ENCODE measurements around the gene SLC9A5.
A peak's percentile ranks its signal among the peaks of the same experiment; 100 is the strongest.

Gene SLC9A5

GRCh38 chr16:67201411-67202345 is 47.1 kb upstream of the SLC9A5 start:
- DNase-seq, result no peak
- Mint-ChIP-seq H3K36me3 (ENCODE audit: low read depth) (peaks cover 10% of the 10 kb centered on the region), H3K4me3 (no peak overlapping the region), H3K9me3 (no peaks in the 10 kb centered on the region), H3K27ac (no peak overlapping the region), H3K27me3 (ENCODE audit: low read depth, poor library complexity) (peaks cover 20% of the 10 kb centered on the region), H3K4me1 (peaks cover 8% of the 10 kb centered on the region)
- no peak for TF ChIP-seq CTCF (IDR thresholded peaks at IDR 0.05)

GRCh38 chr16:67202426-67202825 is 46.4 kb upstream of the SLC9A5 start:
- no peak for TF ChIP-seq CTCF (IDR thresholded peaks at IDR 0.05)
- Mint-ChIP-seq H3K27me3 (ENCODE audit: low read depth, poor library complexity) (peaks cover 19% of the 10 kb centered on the region), H3K27ac (no peak overlapping the region), H3K4me1 (peaks cover 8% of the 10 kb centered on the region), H3K36me3 (ENCODE audit: low read depth) (peaks cover 6% of the 10 kb centered on the region), H3K9me3 (no peaks in the 10 kb centered on the region), H3K4me3 (no peak overlapping the region)
- no peak for DNase-seq

GRCh38 chr16:67202956-67203493 is 45.8 kb upstream of the SLC9A5 start:
- H3K9me3 Mint-ChIP-seq, result no peaks in the 10 kb centered on the region
- peaks cover 5% of the 10 kb centered on the region for H3K36me3 Mint-ChIP-seq (ENCODE audit: low read depth)
- no peak overlapping the region for H3K27ac Mint-ChIP-seq
- peaks cover 15% of the 10 kb centered on the region for H3K27me3 Mint-ChIP-seq (ENCODE audit: low read depth, poor library complexity)
- DNase-seq, result no peak
- H3K4me1 Mint-ChIP-seq, result peaks cover 8% of the 10 kb centered on the region
- no peak overlapping the region for H3K4me3 Mint-ChIP-seq
- TF ChIP-seq CTCF (IDR thresholded peaks at IDR 0.05), result no peak

GRCh38 chr16:67204076-67204475 is 44.7 kb upstream of the SLC9A5 start:
- H3K9me3 Mint-ChIP-seq, result no peaks in the 10 kb centered on the region
- no peak for TF ChIP-seq CTCF (IDR thresholded peaks at IDR 0.05)
- peaks cover 11% of the 10 kb centered on the region for H3K27me3 Mint-ChIP-seq (ENCODE audit: low read depth, poor library complexity)
- peaks cover 8% of the 10 kb centered on the region for H3K4me1 Mint-ChIP-seq
- no peaks in the 10 kb centered on the region for H3K36me3 Mint-ChIP-seq (ENCODE audit: low read depth)
- H3K27ac Mint-ChIP-seq, result no peak overlapping the region
- no peak for DNase-seq
- no peak overlapping the region for H3K4me3 Mint-ChIP-seq

- peaks cover 4% of the 10 kb centered on the region for H3K27me3 Mint-ChIP-seq (ENCODE audit: low read depth, poor library complexity)
- H3K27ac Mint-ChIP-seq, result peak overlapping the region; percentile 68
- H3K9me3 Mint-ChIP-seq, result no peaks in the 10 kb centered on the region
- H3K4me3 Mint-ChIP-seq, result no peak overlapping the region
- H3K4me1 Mint-ChIP-seq, result no peaks in the 10 kb centered on the region
- no peaks in the 10 kb centered on the region for H3K36me3 Mint-ChIP-seq (ENCODE audit: low read depth)
- no peak for TF ChIP-seq CTCF (IDR thresholded peaks at IDR 0.05)
- DNase-seq, result no peak
Measured at GRCh38 chr16:67206129-67206837, 42.5 kb upstream of the SLC9A5 start.
